ENCODE measurements around the gene RALB.
"Not testable (repeated sequence)": the region's sequence is repeated elsewhere in the genome, so short reads cannot be mapped to it uniquely, and the experiment has no call there.

Gene RALB

GRCh38 chr2:120224735-120225548 is 27.7 kb upstream of the RALB start:
- no peak for DNase-seq (ENCODE audit: low spot score)

GRCh38 chr2:120225549-120226065 is 27.0 kb upstream of the RALB start:
- no peak for DNase-seq (ENCODE audit: low spot score)

GRCh38 chr2:120226316-120226715 is 26.3 kb upstream of the RALB start:
- DNase-seq (ENCODE audit: low spot score) = no peak

GRCh38 chr2:120227111-120227991 is 25.3 kb upstream of the RALB start:
- DNase-seq (ENCODE audit: low spot score) = no peak

GRCh38 chr2:120228503-120228902 is 24.1 kb upstream of the RALB start:
- DNase-seq (ENCODE audit: low spot score) = no peak

- DNase-seq (ENCODE audit: low spot score) = no peak
These were observed 23.3 kb upstream of the RALB start for GRCh38 chr2:120229341-120229740.

GRCh38 chr2:120230515-120231471 is 21.9 kb upstream of the RALB start:
- no peak for DNase-seq (ENCODE audit: low spot score)

GRCh38 chr2:120231564-120231973 is 21.1 kb upstream of the RALB start:
- no peak for DNase-seq (ENCODE audit: low spot score)

GRCh38 chr2:120231974-120232635 is 20.5 kb upstream of the RALB start:
- DNase-seq (ENCODE audit: low spot score) = no peak

- DNase-seq (ENCODE audit: low spot score) = no peak
These were observed 19.4 kb upstream of the RALB start for GRCh38 chr2:120233292-120233691.

- DNase-seq (ENCODE audit: low spot score) = not testable (repeated sequence)
These were observed 17.5 kb upstream of the RALB start for GRCh38 chr2:120235158-120235557.

GRCh38 chr2:120235681-120236080 is 17.0 kb upstream of the RALB start:
- DNase-seq (ENCODE audit: low spot score) = no peak

GRCh38 chr2:120236316-120236715 is 16.3 kb upstream of the RALB start:
- DNase-seq (ENCODE audit: low spot score) = no peak

GRCh38 chr2:120236791-120237190 is 15.9 kb upstream of the RALB start:
- DNase-seq (ENCODE audit: low spot score) = no peak

- no peak for DNase-seq (ENCODE audit: low spot score)
These were observed 15.2 kb upstream of the RALB start for GRCh38 chr2:120237491-120237902.

- DNase-seq (ENCODE audit: low spot score) = no peak
These were observed 13.7 kb upstream of the RALB start for GRCh38 chr2:120238728-120239487.

- no peak for DNase-seq (ENCODE audit: low spot score)
These were observed 13.0 kb upstream of the RALB start for GRCh38 chr2:120239488-120240287.

- no peak for DNase-seq (ENCODE audit: low spot score)
These were observed 11.7 kb upstream of the RALB start for GRCh38 chr2:120240901-120241429.

- DNase-seq (ENCODE audit: low spot score) = no peak
These were observed 11.0 kb upstream of the RALB start for GRCh38 chr2:120241684-120242083.
